ENCODE results near the gene ALDH1A3. TPM values are rescaled to one million over a fixed set of nuclear protein-coding genes. Genes with fewer than 3 reads are reported as not detected.

Gene ALDH1A3
- total and polyA plus RNA-seq, 2 of the 13 experiments (the other 11 are each of a cell fraction or from before 2014, with no cell fraction given) = not detected

DNA sequence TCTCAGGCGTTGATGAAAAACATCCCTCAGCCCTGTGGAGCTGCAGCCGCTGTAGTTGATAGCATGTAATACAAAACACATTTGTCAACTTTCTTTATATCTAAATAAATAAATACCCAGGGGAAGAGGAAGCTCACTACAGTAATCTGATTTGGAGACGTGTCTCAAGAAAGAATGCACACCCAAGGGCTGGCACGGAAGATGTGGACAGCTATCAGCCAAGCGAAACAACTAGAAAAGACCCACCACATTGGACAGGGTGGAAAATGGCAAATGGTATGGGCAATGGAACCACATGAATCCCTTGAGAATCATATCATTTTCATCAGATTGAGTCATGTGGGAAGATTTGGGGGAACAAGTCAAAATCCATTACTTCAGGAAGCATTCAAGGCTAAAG lies 43.1 kb upstream of the ALDH1A3 start:
- ATAC-seq = no peak
- no peaks in the 10 kb centered on the region for H3K9me3 ChIP-seq (ENCODE audit: low read length)
- no peaks in the 10 kb centered on the region for H3K36me3 ChIP-seq (replicated peaks in 1 of 2; ENCODE audit: control insufficient read depth in 1 of 2, insufficient read depth in 2 of 2, low read length in 2 of 2)
- intact Hi-C loops (cut with micrococcal nuclease; ENCODE audit: unreplicated experiment) = no loop called here
- H3K4me2 ChIP-seq (ENCODE audit: low read depth, low read length) = no peak overlapping the region
- TF ChIP-seq WIZ (CRISPR knock-in tag; IDR thresholded peaks at IDR 0.05) (no peak), PHB2 (IDR thresholded peaks at IDR 0.05; ENCODE audit: partially characterized antibody) (no peak), ZNF781 (CRISPR knock-in tag; IDR thresholded peaks at IDR 0.05; ENCODE audit: borderline replicate concordance, not compliant biosample characterization) (no peak), SMC3 (IDR thresholded peaks at IDR 0.05; ENCODE audit: low read length) (no peak), ZNF546 (CRISPR knock-in tag; conservative IDR thresholded peaks at IDR 0.05) (no peak), GATAD2A (CRISPR knock-in tag; IDR thresholded peaks at IDR 0.05) (no peak), ZNF570 (CRISPR knock-in tag; IDR thresholded peaks at IDR 0.05; ENCODE audit: borderline replicate concordance) (no peak), DNMT1 (CRISPR knock-in tag; IDR thresholded peaks at IDR 0.05) (no peak)
- TF ChIP-seq, protein P1, sequence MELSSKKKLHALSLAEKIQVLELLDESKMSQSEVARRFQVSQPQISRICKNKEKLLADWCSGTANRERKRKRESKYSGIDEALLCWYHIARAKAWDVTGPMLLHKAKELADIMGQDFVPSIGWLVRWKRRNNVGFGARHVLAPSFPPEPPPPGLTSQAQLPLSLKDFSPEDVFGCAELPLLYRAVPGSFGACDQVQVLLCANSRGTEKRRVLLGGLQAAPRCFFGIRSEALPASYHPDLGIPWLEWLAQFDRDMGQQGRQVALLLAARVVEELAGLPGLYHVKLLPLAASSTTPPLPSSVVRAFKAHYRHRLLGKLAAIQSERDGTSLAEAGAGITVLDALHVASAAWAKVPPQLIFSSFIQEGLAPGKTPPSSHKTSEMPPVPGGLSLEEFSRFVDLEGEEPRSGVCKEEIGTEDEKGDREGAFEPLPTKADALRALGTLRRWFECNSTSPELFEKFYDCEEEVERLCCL (CRISPR knock-in tag; IDR thresholded peaks at IDR 0.05; ENCODE audit: borderline replicate concordance) = no peak
- TF ChIP-seq, protein P2, sequence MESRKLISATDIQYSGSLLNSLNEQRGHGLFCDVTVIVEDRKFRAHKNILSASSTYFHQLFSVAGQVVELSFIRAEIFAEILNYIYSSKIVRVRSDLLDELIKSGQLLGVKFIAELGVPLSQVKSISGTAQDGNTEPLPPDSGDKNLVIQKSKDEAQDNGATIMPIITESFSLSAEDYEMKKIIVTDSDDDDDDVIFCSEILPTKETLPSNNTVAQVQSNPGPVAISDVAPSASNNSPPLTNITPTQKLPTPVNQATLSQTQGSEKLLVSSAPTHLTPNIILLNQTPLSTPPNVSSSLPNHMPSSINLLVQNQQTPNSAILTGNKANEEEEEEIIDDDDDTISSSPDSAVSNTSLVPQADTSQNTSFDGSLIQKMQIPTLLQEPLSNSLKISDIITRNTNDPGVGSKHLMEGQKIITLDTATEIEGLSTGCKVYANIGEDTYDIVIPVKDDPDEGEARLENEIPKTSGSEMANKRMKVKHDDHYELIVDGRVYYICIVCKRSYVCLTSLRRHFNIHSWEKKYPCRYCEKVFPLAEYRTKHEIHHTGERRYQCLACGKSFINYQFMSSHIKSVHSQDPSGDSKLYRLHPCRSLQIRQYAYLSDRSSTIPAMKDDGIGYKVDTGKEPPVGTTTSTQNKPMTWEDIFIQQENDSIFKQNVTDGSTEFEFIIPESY (CRISPR knock-in tag; IDR thresholded peaks at IDR 0.05) = no peak
- TF ChIP-seq, protein P3, sequence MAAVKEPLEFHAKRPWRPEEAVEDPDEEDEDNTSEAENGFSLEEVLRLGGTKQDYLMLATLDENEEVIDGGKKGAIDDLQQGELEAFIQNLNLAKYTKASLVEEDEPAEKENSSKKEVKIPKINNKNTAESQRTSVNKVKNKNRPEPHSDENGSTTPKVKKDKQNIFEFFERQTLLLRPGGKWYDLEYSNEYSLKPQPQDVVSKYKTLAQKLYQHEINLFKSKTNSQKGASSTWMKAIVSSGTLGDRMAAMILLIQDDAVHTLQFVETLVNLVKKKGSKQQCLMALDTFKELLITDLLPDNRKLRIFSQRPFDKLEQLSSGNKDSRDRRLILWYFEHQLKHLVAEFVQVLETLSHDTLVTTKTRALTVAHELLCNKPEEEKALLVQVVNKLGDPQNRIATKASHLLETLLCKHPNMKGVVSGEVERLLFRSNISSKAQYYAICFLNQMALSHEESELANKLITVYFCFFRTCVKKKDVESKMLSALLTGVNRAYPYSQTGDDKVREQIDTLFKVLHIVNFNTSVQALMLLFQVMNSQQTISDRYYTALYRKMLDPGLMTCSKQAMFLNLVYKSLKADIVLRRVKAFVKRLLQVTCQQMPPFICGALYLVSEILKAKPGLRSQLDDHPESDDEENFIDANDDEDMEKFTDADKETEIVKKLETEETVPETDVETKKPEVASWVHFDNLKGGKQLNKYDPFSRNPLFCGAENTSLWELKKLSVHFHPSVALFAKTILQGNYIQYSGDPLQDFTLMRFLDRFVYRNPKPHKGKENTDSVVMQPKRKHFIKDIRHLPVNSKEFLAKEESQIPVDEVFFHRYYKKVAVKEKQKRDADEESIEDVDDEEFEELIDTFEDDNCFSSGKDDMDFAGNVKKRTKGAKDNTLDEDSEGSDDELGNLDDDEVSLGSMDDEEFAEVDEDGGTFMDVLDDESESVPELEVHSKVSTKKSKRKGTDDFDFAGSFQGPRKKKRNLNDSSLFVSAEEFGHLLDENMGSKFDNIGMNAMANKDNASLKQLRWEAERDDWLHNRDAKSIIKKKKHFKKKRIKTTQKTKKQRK (IDR thresholded peaks at IDR 0.05; ENCODE audit: low read length) = no peak
- no peaks in the 10 kb centered on the region for H4K20me1 ChIP-seq (ENCODE audit: insufficient read depth, low read length)
- in situ Hi-C loops (cut with HindIII; ENCODE audit: extremely low pct_ligation_motif_present, low pct_unique_long_range_greater_than_20kb) = no loop called here
- CTCF ChIA-PET (ENCODE audit: low intra/inter-chr PET ratio, low total read pairs) = no interaction called here
- no peak overlapping the region for H2AFZ ChIP-seq (ENCODE audit: low read length)
- H3K27ac ChIP-seq (ENCODE audit: extremely low read length, insufficient read depth, low read length) = no peak overlapping the region
- POLR2A ChIA-PET = no interaction called here
- no peaks in the 10 kb centered on the region for H3K4me1 ChIP-seq (ENCODE audit: insufficient read depth, low read length)
- no peak for DNase-seq (ENCODE audit: low spot score)
- BruUV-seq (replicated peaks) = no TSS peak
- no peak overlapping the region for H3K9ac ChIP-seq (ENCODE audit: insufficient read depth, low read depth, low read length)
- FAIRE-seq = no peak
- H3K4me3 ChIP-seq (replicated peaks in 1 of 3; ENCODE audit: insufficient read depth in 1 of 3, low read depth in 2 of 3, low read length in 3 of 3) = no peak overlapping the region
- no peaks in the 10 kb centered on the region for H3K79me2 ChIP-seq (ENCODE audit: insufficient read depth, low read length)
- WGBS (ENCODE audit: low lambda C conversion rate) = 66% methylated on average over 4 of the region's 5 CpGs
- H3K27me3 ChIP-seq (ENCODE audit: control insufficient read depth in 1 of 2, insufficient read depth in 2 of 2, low read length in 2 of 2) = peaks cover 0 to 17% of the 10 kb centered on the region in 2 experiments; a peak in 2 of 5 replicates
